ENCODE data around the gene CNN3.

The CNN3 gene

GRCh38 chr1:94926915-94927404 lies at the start of gene CNN3:
TSS of gene CNN3 (minus strand) at chr1:94927110. CDS start at chr1:94926894, 216 bp downstream.
- DNase-seq (ENCODE audit: low spot score), result peak; percentile 97

GRCh38 chr1:94974824-94975223 lies 47.9 kb upstream of the CNN3 start:
- DNase-seq (ENCODE audit: low spot score), result no peak

- no peak for DNase-seq (ENCODE audit: low spot score)
Measured at GRCh38 chr1:94974241-94974640, 47.3 kb upstream of the CNN3 start.

- no peak for DNase-seq (ENCODE audit: low spot score)
Measured at GRCh38 chr1:94973309-94973922, 46.5 kb upstream of the CNN3 start.

- DNase-seq (ENCODE audit: low spot score), result no peak
Measured at GRCh38 chr1:94971491-94971924, 44.6 kb upstream of the CNN3 start.

- DNase-seq (ENCODE audit: low spot score), result peak; percentile 51
Measured at GRCh38 chr1:94970783-94971182, 43.9 kb upstream of the CNN3 start.

- DNase-seq (ENCODE audit: low spot score), result no peak
Measured at GRCh38 chr1:94969137-94969536, 42.2 kb upstream of the CNN3 start.

GRCh38 chr1:94966033-94966432 lies 39.1 kb upstream of the CNN3 start:
- DNase-seq (ENCODE audit: low spot score), result no peak

- no peak for DNase-seq (ENCODE audit: low spot score)
Measured at GRCh38 chr1:94963864-94964263, 37.0 kb upstream of the CNN3 start.

- no peak for DNase-seq (ENCODE audit: low spot score)
Measured at GRCh38 chr1:94962409-94963265, 35.7 kb upstream of the CNN3 start.

GRCh38 chr1:94961988-94962387 lies 35.1 kb upstream of the CNN3 start:
- DNase-seq (ENCODE audit: low spot score), result no peak

- no peak for DNase-seq (ENCODE audit: low spot score)
Measured at GRCh38 chr1:94961582-94961981, 34.7 kb upstream of the CNN3 start.

- no peak for DNase-seq (ENCODE audit: low spot score)
Measured at GRCh38 chr1:94958081-94958480, 31.2 kb upstream of the CNN3 start.

- no peak for DNase-seq (ENCODE audit: low spot score)
Measured at GRCh38 chr1:94955767-94956632, 29.1 kb upstream of the CNN3 start.

GRCh38 chr1:94954263-94955220 lies 27.6 kb upstream of the CNN3 start:
- DNase-seq (ENCODE audit: low spot score), result no peak

- no peak for DNase-seq (ENCODE audit: low spot score)
Measured at GRCh38 chr1:94953746-94954145, 26.8 kb upstream of the CNN3 start.

GRCh38 chr1:94953107-94953506 lies 26.2 kb upstream of the CNN3 start:
- DNase-seq (ENCODE audit: low spot score), result no peak

GRCh38 chr1:94952539-94952938 lies 25.6 kb upstream of the CNN3 start:
- no peak for DNase-seq (ENCODE audit: low spot score)

- no peak for DNase-seq (ENCODE audit: low spot score)
Measured at GRCh38 chr1:94951509-94952208, 24.7 kb upstream of the CNN3 start.

GRCh38 chr1:94951046-94951445 lies 24.1 kb upstream of the CNN3 start:
- no peak for DNase-seq (ENCODE audit: low spot score)
